Esophagus (tissue), 2 donors: Measurements from ENCODE around the gene GPR135. TPM values are rescaled to one million over a fixed set of nuclear protein-coding genes. Genes with fewer than 3 reads are reported as not detected.
A peak's percentile ranks its signal among the peaks of the same experiment; 100 is the strongest.

Experiments
- H3K27ac ChIP-seq, 2 donors: one replicate each; pipeline ENCODE4 v1.5.1; 2013; ENCODE audit warnings: low read depth in 2 of 2, mild to moderate bottlenecking in 2 of 2, inconsistent platforms in 1 of 2, low read length in 1 of 2, moderate library complexity in 1 of 2
- H3K27me3 ChIP-seq, 2 donors: one replicate each; pipeline ENCODE4 v1.6.1; 2013; ENCODE audit warnings: low read length in 2 of 2, control low read depth in 1 of 2, mild to moderate bottlenecking in 1 of 2; ENCODE audit not compliant: insufficient read depth in 2 of 2, control insufficient read depth in 1 of 2
- H3K36me3 ChIP-seq, 2 donors: one replicate each; pipeline ENCODE4 v1.6.1; 2013; ENCODE audit warnings: low read length in 1 of 2; ENCODE audit not compliant: control insufficient read depth in 2 of 2, insufficient read depth in 2 of 2
- H3K4me1 ChIP-seq, 2 donors: one replicate each; pipeline ENCODE4 v1.6.1; 2013; ENCODE audit warnings: low read length in 1 of 2; ENCODE audit not compliant: control insufficient read depth in 2 of 2, insufficient read depth in 2 of 2
- H3K4me3 ChIP-seq, 2 donors: one replicate each; pipeline ENCODE4 v1.5.1; 2013; ENCODE audit warnings: low read length in 2 of 2, mild to moderate bottlenecking in 2 of 2, low read depth in 1 of 2, moderate library complexity in 1 of 2
- H3K9me3 ChIP-seq, 2 donors: one replicate each; pipeline ENCODE4 v1.6.1; 2013; ENCODE audit warnings: mild to moderate bottlenecking in 2 of 2, low read depth in 1 of 2, low read length in 1 of 2, moderate library complexity in 1 of 2; ENCODE audit not compliant: control insufficient read depth in 2 of 2, insufficient read depth in 1 of 2
- WGBS, 2 donors: extraction: QIAGEN DNeasy Blood & Tissue Kit; methylation state at CpG; one replicate each; pipeline ENCODE4 v1.1.7; 2013; 5-methylcytosine and 5-hydroxymethylcytosine counted together
- polyA plus RNA-seq, 2 donors: library from polyadenylated mRNA; stranded (reverse); fragments of 200-250 nt; gene quantifications; one replicate each; pipeline ENCODE4 v1.2.3, GENCODE V29; 2013
- donor health status: healthy with polysubstance abuse.
- donor health status: Bipolar disorder and iron deficiency.

The GPR135 gene
- polyA plus RNA-seq, 2 donors: 0.43 to 0.52 TPM

GRCh38 chr14:59492384-59492783 is 27.2 kb upstream of the GPR135 start:
- Histone ChIP-seq H3K36me3 (peaks cover 0 to 15% of the 10 kb centered on the region in 2 donors), H3K4me1 (no peaks in the 10 kb centered on the region), H3K9me3 (no peaks in the 10 kb centered on the region), H3K27ac (no peak overlapping the region), H3K27me3 (no peaks in the 10 kb centered on the region), H3K4me3 (no peak overlapping the region)
- WGBS, 2 donors: 81 to 83% methylated on average over 1 of the region's 1 CpG

- no peak overlapping the region for H3K27ac ChIP-seq
- whole genome bisulfite sequencing, 2 donors: 90 to 91% methylated on average over 3 of the region's 3 CpGs
- peaks cover 0 to 15% of the 10 kb centered on the region in 2 donors for H3K36me3 ChIP-seq
- no peak overlapping the region for H3K4me3 ChIP-seq
- H3K4me1 ChIP-seq: no peaks in the 10 kb centered on the region
- no peaks in the 10 kb centered on the region for H3K27me3 ChIP-seq
- no peaks in the 10 kb centered on the region for H3K9me3 ChIP-seq
Measured at GRCh38 chr14:59490756-59491155, 25.6 kb upstream of the GPR135 start.

- Histone ChIP-seq H3K27me3 (no peaks in the 10 kb centered on the region), H3K4me1 (peaks cover 0 to 4% of the 10 kb centered on the region in 2 donors), H3K27ac (peak overlapping the region; percentile 83 to 92), H3K36me3 (peaks cover 0 to 4% of the 10 kb centered on the region in 2 donors), H3K9me3 (no peaks in the 10 kb centered on the region), H3K4me3 (peak overlapping the region; percentile 73 to 99)
- 0 to 1% methylated on average over 31 to 32 of the region's 32 CpGs for WGBS, 2 donors
Measured at GRCh38 chr14:59484639-59485175, 19.5 kb upstream of the GPR135 start.

- Histone ChIP-seq H3K4me3 (peak within 1 kb of the TSS; percentile 73 to 99), H3K9me3 (no peaks in the 10 kb centered on the region), H3K4me1 (peaks cover 0 to 4% of the 10 kb centered on the region in 2 donors), H3K27me3 (no peaks in the 10 kb centered on the region), H3K27ac (peak within 1 kb of the TSS; percentile 83 to 92), H3K36me3 (peaks cover 0 to 1% of the 10 kb centered on the region in 2 donors)
- WGBS, 2 donors: 0 to 1% methylated on average over 89 to 92 of the region's 92 CpGs
Measured at GRCh38 chr14:59483819-59484638, 18.8 kb upstream of the GPR135 start, which contains the start of the genes JKAMP and L3HYPDH. JKAMP (plus strand) TSS chr14:59484517; CDS start chr14:59484590, 73 bp downstream. L3HYPDH (minus strand) TSS chr14:59484408; CDS start chr14:59484316, 92 bp downstream.

GRCh38 chr14:59483363-59483762 is 18.2 kb upstream of the GPR135 start:
- Histone ChIP-seq H3K9me3 (no peaks in the 10 kb centered on the region), H3K27me3 (no peaks in the 10 kb centered on the region), H3K4me3 (peak overlapping the region; percentile 73 to 99), H3K4me1 (peaks cover 0 to 4% of the 10 kb centered on the region in 2 donors), H3K36me3 (peaks cover 0 to 3% of the 10 kb centered on the region in 2 donors), H3K27ac (peak overlapping the region; percentile 83 to 92)
- 3 to 4% methylated on average over 16 of the region's 16 CpGs for WGBS, 2 donors

- Histone ChIP-seq H3K4me1 (peaks cover 0 to 4% of the 10 kb centered on the region in 2 donors), H3K27me3 (no peaks in the 10 kb centered on the region), H3K9me3 (no peaks in the 10 kb centered on the region), H3K36me3 (peaks cover 0 to 3% of the 10 kb centered on the region in 2 donors), H3K27ac (peak overlapping the region; percentile 7 to 46), H3K4me3 (peak overlapping the region in 1 of 2 donors; percentile 73)
- WGBS, 2 donors: 45 to 54% methylated on average over 6 of the region's 6 CpGs
Measured at GRCh38 chr14:59482541-59483331, 17.6 kb upstream of the GPR135 start.

GRCh38 chr14:59481871-59482540 is 16.8 kb upstream of the GPR135 start:
- peak overlapping the region; percentile 29 to 46 for H3K27ac ChIP-seq
- peaks cover 0 to 4% of the 10 kb centered on the region in 2 donors for H3K4me1 ChIP-seq
- WGBS, 2 donors: 33 to 54% methylated on average over 2 of the region's 2 CpGs
- no peaks in the 10 kb centered on the region for H3K9me3 ChIP-seq
- no peaks in the 10 kb centered on the region for H3K27me3 ChIP-seq
- peak overlapping the region in 1 of 2 donors; percentile 73 for H3K4me3 ChIP-seq
- peaks cover 0 to 3% of the 10 kb centered on the region in 2 donors for H3K36me3 ChIP-seq

GRCh38 chr14:59481407-59481806 is 16.2 kb upstream of the GPR135 start:
- Histone ChIP-seq H3K4me1 (peaks cover 0 to 4% of the 10 kb centered on the region in 2 donors), H3K4me3 (no peak overlapping the region)

GRCh38 chr14:59480166-59480565 is 15.0 kb upstream of the GPR135 start:
- peaks cover 0 to 3% of the 10 kb centered on the region in 2 donors for H3K36me3 ChIP-seq
- no peak overlapping the region for H3K4me3 ChIP-seq
- no peaks in the 10 kb centered on the region for H3K27me3 ChIP-seq
- no peaks in the 10 kb centered on the region for H3K9me3 ChIP-seq
- H3K4me1 ChIP-seq: peaks cover 0 to 4% of the 10 kb centered on the region in 2 donors
- peak overlapping the region in 1 of 2 donors; percentile 33 for H3K27ac ChIP-seq
- WGBS, 2 donors: 33 to 35% methylated on average over 1 of the region's 1 CpG

More at GRCh38 chr14:59481407-59481806, 16.2 kb upstream of the GPR135 start:
- no peak overlapping the region for H3K27ac ChIP-seq
- no peaks in the 10 kb centered on the region for H3K9me3 ChIP-seq
- peaks cover 0 to 3% of the 10 kb centered on the region in 2 donors for H3K36me3 ChIP-seq
- 96 to 98% methylated on average over 2 of the region's 2 CpGs for WGBS, 2 donors
- H3K27me3 ChIP-seq: no peaks in the 10 kb centered on the region
